H1 (cell line): Measurements from ENCODE around the gene TMTC2. TPM values are rescaled to one million over a fixed set of nuclear protein-coding genes. Genes with fewer than 3 reads are reported as not detected.

Experiments
- CTCF ChIA-PET: fragments of 300-600 bp; sonication (Branson Sonifier 250); formaldehyde crosslinking; loops from one replicate; lab custom pipeline; 2021; ENCODE audit not compliant: partially characterized antibody; lab: Charles Lee
- POLR2A ChIA-PET: fragments of 300-600 bp; sonication (Branson Sonifier 250); formaldehyde crosslinking; loops from one replicate; lab custom pipeline; 2021; ENCODE audit warnings: inconsistent platforms; ENCODE audit not compliant: partially characterized antibody; lab: Charles Lee
- DNase-seq, 2 experiments: peaks; one replicate each; pipeline versions ENCODE4 v3.0.0 to v3.0.0-alpha.2; 2010 to 2022; ENCODE audit warnings: low spot score in 2 of 2, low read depth in 1 of 2, mixed read lengths in 1 of 2
- FAIRE-seq: peaks from 2 replicates; lab custom pipeline; 2011; peaks lifted over from hg19 to GRCh38; lab: Jason Lieb, UNC
- H2AFZ ChIP-seq: 2 replicates; pipeline ENCODE4 v1.8.1; 2012; ENCODE audit warnings: low read length, inconsistent platforms
- H2AK5ac ChIP-seq: 2 replicates; pipeline ENCODE4 v1.6.1; 2013; ENCODE audit warnings: low read depth, low read length
- H2BK120ac ChIP-seq: replicated peaks from 2 replicates; pipeline ENCODE3; 2013; ENCODE audit warnings: low read depth, low read length, inconsistent platforms
- H2BK12ac ChIP-seq: 2 replicates; pipeline ENCODE4 v1.6.1; 2013; ENCODE audit warnings: low read depth, low read length
- H2BK15ac ChIP-seq: 2 replicates; pipeline ENCODE4 v1.6.1; 2013; ENCODE audit warnings: low read length
- H2BK20ac ChIP-seq: 2 replicates; pipeline ENCODE4 v1.6.1; 2013; ENCODE audit warnings: low read length
- H2BK5ac ChIP-seq: 2 replicates; pipeline ENCODE4 v1.6.1; 2013; ENCODE audit warnings: low read depth, low read length
- H3K14ac ChIP-seq: 2 replicates; pipeline ENCODE4 v1.6.1; 2013; ENCODE audit warnings: inconsistent platforms; ENCODE audit not compliant: insufficient read length
- H3K18ac ChIP-seq: 2 replicates; pipeline ENCODE4 v1.6.1; 2013; ENCODE audit warnings: low read length; ENCODE audit errors: extremely low read depth
- H3K23ac ChIP-seq: 2 replicates; pipeline ENCODE4 v1.6.1; 2013; ENCODE audit warnings: inconsistent platforms; ENCODE audit not compliant: insufficient read length
- H3K23me2 ChIP-seq: 2 replicates; pipeline ENCODE4 v1.6.1; 2013; ENCODE audit warnings: low read depth, low read length
- H3K27ac ChIP-seq: 2 replicates; pipeline ENCODE4 v1.6.1; 2011; ENCODE audit warnings: low read depth, low read length, inconsistent platforms
- H3K27me3 ChIP-seq, 4 experiments: replicated peaks in 1 of 4; 1 replicate in 1 of 4; 2 replicates in 3 of 4; pipeline versions ENCODE4 v1.6.1 to v1.8.1; 2011 to 2013; ENCODE audit warnings: low read length in 3 of 4, mild to moderate bottlenecking in 3 of 4, inconsistent platforms in 2 of 4, mixed read lengths in 2 of 4, moderate library complexity in 1 of 4; ENCODE audit not compliant: control insufficient read depth in 3 of 4, insufficient read depth in 3 of 4; ENCODE audit errors: extremely low read depth in 1 of 4
- H3K36me3 ChIP-seq, 4 experiments: 2 replicates each; pipeline versions ENCODE4 v1.6.1 to v1.8.1; 2011 to 2013; ENCODE audit warnings: mild to moderate bottlenecking in 4 of 4, low read length in 3 of 4, moderate library complexity in 2 of 4, control low read depth in 1 of 4, inconsistent platforms in 1 of 4; ENCODE audit not compliant: insufficient read depth in 4 of 4, control insufficient read depth in 2 of 4
- H3K4ac ChIP-seq: replicated peaks from 2 replicates; pipeline ENCODE3; 2013; ENCODE audit warnings: low read length, low read depth, mixed read lengths, inconsistent platforms; ENCODE audit not compliant: insufficient read length
- H3K4me1 ChIP-seq, 4 experiments: replicated peaks in 1 of 4; 1 replicate in 1 of 4; 2 replicates in 3 of 4; pipeline versions ENCODE4 v1.6.1 to v1.8.1; 2011 to 2013; ENCODE audit warnings: low read length in 3 of 4, inconsistent platforms in 2 of 4, mixed read lengths in 1 of 4; ENCODE audit not compliant: insufficient read depth in 4 of 4, control insufficient read depth in 3 of 4
- H3K4me2 ChIP-seq, 2 experiments: 2 replicates each; pipeline versions ENCODE4 v1.6.1 to v1.8.1; 2011 to 2013; ENCODE audit warnings: low read depth in 2 of 2, low read length in 2 of 2, control low read depth in 1 of 2, inconsistent platforms in 1 of 2, mild to moderate bottlenecking in 1 of 2; ENCODE audit not compliant: insufficient read depth in 1 of 2
- H3K4me3 ChIP-seq, 4 experiments: fragments of 200-600, 300-600 bp in 1 of 4; sonication (generic), shearing (Covaris generic), sonication (Bioruptor Twin) in 1 of 4; 2 replicates each; pipeline versions ENCODE4 v1.5.1 to v1.8.1; 2011 to 2016; ENCODE audit warnings: low read length in 4 of 4, low read depth in 3 of 4, control low read depth in 2 of 4, inconsistent platforms in 2 of 4, mild to moderate bottlenecking in 2 of 4, mixed read lengths in 1 of 4, moderate library complexity in 1 of 4; ENCODE audit not compliant: insufficient read depth in 2 of 4; ENCODE audit errors: extremely low read depth in 1 of 4
- H3K56ac ChIP-seq: replicated peaks from 2 replicates; pipeline ENCODE3; 2013; ENCODE audit warnings: low read depth, mild to moderate bottlenecking, mixed read lengths, low read length, inconsistent platforms; ENCODE audit not compliant: insufficient read length
- H3K79me1 ChIP-seq: 2 replicates; pipeline ENCODE4 v1.6.1; 2013; ENCODE audit warnings: low read depth, low read length, control low read depth
- H3K79me2 ChIP-seq, 2 experiments: 2 replicates each; pipeline versions ENCODE4 v1.6.1 to v1.8.1; 2012 to 2013; ENCODE audit warnings: low read length in 2 of 2, mild to moderate bottlenecking in 2 of 2, inconsistent platforms in 1 of 2; ENCODE audit not compliant: insufficient read depth in 2 of 2, control insufficient read depth in 1 of 2
- H3K9ac ChIP-seq, 4 experiments: replicated peaks in 1 of 4; 1 replicate in 1 of 4; 2 replicates in 3 of 4; pipeline versions ENCODE4 v1.6.1 to v1.8.1; 2011 to 2013; ENCODE audit warnings: low read depth in 3 of 4, low read length in 3 of 4, control low read depth in 2 of 4, mild to moderate bottlenecking in 2 of 4, moderate library complexity in 2 of 4, inconsistent platforms in 1 of 4; ENCODE audit errors: extremely low read depth in 1 of 4
- H3K9me3 ChIP-seq, 2 experiments: 2 replicates each; pipeline versions ENCODE4 v1.6.1 to v1.8.1; 2012 to 2013; ENCODE audit warnings: mild to moderate bottlenecking in 2 of 2, moderate library complexity in 2 of 2, control low read depth in 1 of 2, inconsistent platforms in 1 of 2, low read depth in 1 of 2, low read length in 1 of 2, mixed read lengths in 1 of 2; ENCODE audit not compliant: insufficient read depth in 2 of 2
- H4K20me1 ChIP-seq, 2 experiments: replicated peaks in 1 of 2; 2 replicates each; pipeline versions ENCODE3 to v1.8.1; 2011 to 2013; ENCODE audit warnings: inconsistent platforms in 2 of 2, low read length in 2 of 2, mild to moderate bottlenecking in 1 of 2; ENCODE audit not compliant: insufficient read depth in 2 of 2, control insufficient read depth in 1 of 2
- H4K5ac ChIP-seq: 2 replicates; pipeline ENCODE4 v1.6.1; 2013; ENCODE audit warnings: low read length, low read depth, mixed read lengths, inconsistent platforms; ENCODE audit not compliant: insufficient read length
- H4K8ac ChIP-seq: 2 replicates; pipeline ENCODE4 v1.8.0; 2013; ENCODE audit warnings: mild to moderate bottlenecking, moderate library complexity, low read length, inconsistent platforms; ENCODE audit not compliant: insufficient read depth; ENCODE audit errors: extremely low read depth
- H4K91ac ChIP-seq: replicated peaks from 2 replicates; pipeline ENCODE3; 2013; ENCODE audit warnings: low read length, mixed read lengths, inconsistent platforms; ENCODE audit not compliant: insufficient read length
- BCL11A ChIP-seq, 2 experiments: IDR thresholded peaks; one replicate each; pipeline ENCODE4 v1.6.1; 2011; ENCODE audit warnings: low read depth in 2 of 2, low read length in 2 of 2, mild to moderate bottlenecking in 2 of 2
- CHD2 ChIP-seq: IDR thresholded peaks from 2 replicates; pipeline ENCODE4 v1.6.1; 2012; ENCODE audit warnings: low read length, improper control_type of control experiment
- GTF2F1 ChIP-seq: IDR thresholded peaks from 2 replicates; pipeline ENCODE4 v1.6.1; 2012; ENCODE audit warnings: low read depth, low read length, improper control_type of control experiment, borderline replicate concordance
- HDAC2 ChIP-seq, 2 experiments: fragments of 300-600 bp in 1 of 2; sonication (generic) in 1 of 2; IDR thresholded peaks; 2 replicates each; pipeline ENCODE4 v1.6.1; 2011 to 2012; ENCODE audit warnings: low read depth in 2 of 2, low read length in 2 of 2, mild to moderate bottlenecking in 2 of 2, moderate library complexity in 2 of 2, borderline replicate concordance in 1 of 2, inconsistent platforms in 1 of 2
- JUN ChIP-seq: IDR thresholded peaks from 2 replicates; pipeline ENCODE4 v1.6.1; 2011; ENCODE audit warnings: low read depth, mild to moderate bottlenecking, improper control_type of control experiment, low read length
- PHF8 ChIP-seq: fragments of 200-600 bp; sonication (generic); conservative IDR thresholded peaks from 2 replicates; pipeline ENCODE4 v1.7.1; 2012; ENCODE audit warnings: low read depth, mild to moderate bottlenecking, inconsistent platforms, low read length, moderate library complexity
- POLR2A ChIP-seq, 2 experiments: IDR thresholded peaks; 1 replicate in 1 of 2; 2 replicates in 1 of 2; pipeline ENCODE4 v1.6.1; 2011; ENCODE audit warnings: low read depth in 2 of 2, low read length in 2 of 2, mild to moderate bottlenecking in 2 of 2; ENCODE audit errors: control extremely low read depth in 1 of 2
- POLR2AphosphoS5 ChIP-seq: IDR thresholded peaks from 2 replicates; pipeline ENCODE4 v1.6.1; 2011; ENCODE audit warnings: low read depth, low read length
- RAD21 ChIP-seq, 2 experiments: IDR thresholded peaks in 1 of 2; conservative IDR thresholded peaks in 1 of 2; 2 replicates each; pipeline ENCODE4 v1.6.1; 2011; ENCODE audit warnings: low read depth in 2 of 2, low read length in 2 of 2, improper control_type of control experiment in 1 of 2, inconsistent platforms in 1 of 2, mild to moderate bottlenecking in 1 of 2, moderate library complexity in 1 of 2
- RBBP5 ChIP-seq: IDR thresholded peaks from 2 replicates; pipeline ENCODE4 v1.7.1; 2012; ENCODE audit warnings: low read depth, mild to moderate bottlenecking, inconsistent platforms, low read length, moderate library complexity, borderline replicate concordance
- TAF1 ChIP-seq: IDR thresholded peaks from 2 replicates; pipeline ENCODE4 v1.6.1; 2011; ENCODE audit warnings: mild to moderate bottlenecking, low read depth, low read length
- WGBS, 2 experiments: shearing (Covaris generic) in 1 of 2; methylation state at CpG; one replicate each; pipeline versions ENCODE4 v1.1.6 to v1.1.7; 2013 to 2015; ENCODE audit warnings: low lambda C conversion rate in 2 of 2, mixed read lengths in 2 of 2, inconsistent platforms in 1 of 2, low coverage in 1 of 2, missing lambda C conversion rate in 1 of 2; ENCODE audit not compliant: insufficient replicate concordance in 2 of 2, insufficient coverage in 1 of 2, insufficient read length in 1 of 2; ENCODE audit errors: extremely low coverage in 1 of 2, missing lambda C conversion rate in 1 of 2; 5-methylcytosine and 5-hydroxymethylcytosine counted together
- polyA plus RNA-seq, 7 experiments: library from polyadenylated mRNA; depleted of rRNA in 3 of 7; stranded (reverse) in 5 of 7; unstranded in 2 of 7; fragments of >200 nt in 5 of 7; fragments of 200-250 nt in 2 of 7; gene quantifications; 1 replicate in 5 of 7; 2 replicates in 1 of 7; 4 replicates in 1 of 7; pipeline versions ENCODE4 v1.2.1 to v1.2.3, GENCODE V29; 2011 to 2013; ENCODE audit warnings: missing spikeins in 2 of 7, mixed read lengths in 2 of 7
- total RNA-seq: library from RNA; stranded (reverse); fragmentation: NEBNext Ultra II Directional; extraction: Animal tissue kit (Norgen Biotek cat#: 25700); gene quantifications from 2 replicates; pipeline ENCODE4 v1.2.1, GENCODE V29; 2021

TMTC2 gene
- total and polyA plus RNA-seq, 2 of the 8 experiments (the other 6 are each of a cell fraction or from before 2014, with no cell fraction given): 2.3 to 3.9 TPM

GRCh38 chr12:82862876-82863649 lies 176.4 kb downstream of the TMTC2 start:
- Histone ChIP-seq H3K4ac (no peak overlapping the region), H3K23ac (no peak overlapping the region), H4K20me1 (no peaks in the 10 kb centered on the region), H3K79me2 (no peaks in the 10 kb centered on the region), H2BK20ac (no peak overlapping the region), H3K4me3 (no peak overlapping the region), H3K4me2 (no peak overlapping the region), H3K56ac (no peak overlapping the region), H3K4me1 (peaks cover 0 to 4% (median 2%) of the 10 kb centered on the region in 4 experiments; a peak in 4 of 7 replicates), H2BK15ac (no peak overlapping the region), H3K18ac (no peak overlapping the region), H3K14ac (peak overlapping the region; percentile 61), H2AFZ (no peak overlapping the region), H4K5ac (no peak overlapping the region), H4K91ac (no peak overlapping the region), H2BK5ac (no peak overlapping the region), H3K36me3 (no peaks in the 10 kb centered on the region), H3K27ac (no peak overlapping the region), H2BK120ac (no peak overlapping the region), H3K23me2 (no peaks in the 10 kb centered on the region), H4K8ac (no peak overlapping the region), H2AK5ac (no peak overlapping the region), H3K79me1 (no peaks in the 10 kb centered on the region), H3K9ac (no peak overlapping the region), H3K27me3 (no peaks in the 10 kb centered on the region), H2BK12ac (no peak overlapping the region), H3K9me3 (no peaks in the 10 kb centered on the region)
- POLR2A ChIA-PET: no interaction called here
- CTCF ChIA-PET: interaction anchor here (1.6 kb wide), 1 partner anchor 177 kb away, joined by 4 read pairs; no protein-coding TSS in a partner anchor
- no peak for DNase-seq
- no peak for FAIRE-seq
- 85% methylated on average over 6 of the region's 6 CpGs; no CpG with 5 or more reads in 1 of the 2 experiments for WGBS, 2 experiments
- TF ChIP-seq POLR2A (IDR thresholded peaks at IDR 0.05; ENCODE audit: control extremely low read depth in 1 of 2, low read depth in 2 of 2, low read length in 2 of 2) (no peak), POLR2AphosphoS5 (no peak), PHF8 (no peak), HDAC2 (IDR thresholded peaks at IDR 0.05; ENCODE audit: borderline replicate concordance in 1 of 2, low read depth in 2 of 2, low read length in 2 of 2) (no peak), RAD21 (IDR thresholded peaks at IDR 0.05 in 1 of 2, conservative IDR thresholded peaks at IDR 0.05 in 1 of 2; ENCODE audit: low read depth in 2 of 2, low read length in 2 of 2) (no peak), JUN (no peak), GTF2F1 (no peak), BCL11A (IDR thresholded peaks at IDR 0.05; ENCODE audit: low read depth in 2 of 2, low read length in 2 of 2) (no peak), TAF1 (no peak), RBBP5 (no peak), CHD2 (no peak)
